NT2/D1 (cell line): ENCODE data around the gene PDE7B.

Experiments used
- SUZ12 ChIP-seq: IDR thresholded peaks from 2 replicates; pipeline ENCODE4 v1.6.1; 2011; ENCODE audit not compliant: insufficient read length, insufficient read depth; ENCODE audit errors: extremely low read depth
- YY1 ChIP-seq: IDR thresholded peaks from 2 replicates; pipeline ENCODE4 v1.6.1; 2011; ENCODE audit not compliant: insufficient read length, insufficient read depth
- ZNF274 ChIP-seq: IDR thresholded peaks from 2 replicates; pipeline ENCODE4 v1.6.1; 2011; ENCODE audit warnings: mild to moderate bottlenecking, low read depth, low read length

DNA sequence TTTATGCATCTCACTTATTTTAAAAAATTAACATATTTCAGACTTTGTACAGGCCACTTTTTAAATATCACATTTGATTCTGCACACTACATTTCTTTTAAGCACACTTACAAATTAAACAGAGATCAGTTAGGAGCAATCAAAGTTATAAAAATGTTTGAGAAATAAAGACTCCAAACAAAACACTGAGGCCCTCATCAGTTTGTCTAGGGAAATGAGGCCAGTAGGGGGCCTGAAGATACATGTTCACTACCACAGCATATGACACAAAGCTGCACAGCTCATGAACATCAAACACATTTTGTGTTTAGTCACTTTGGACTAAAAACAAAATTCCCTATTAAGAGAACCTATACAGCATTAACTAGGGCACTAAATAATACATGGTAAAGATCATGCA is 180.5 kb downstream of the PDE7B start:
- TF ChIP-seq ZNF274 (no peak), SUZ12 (no peak), YY1 (no peak)
